Measurements from ENCODE around the gene MAP7D1.
"Not testable (repeated sequence)": the region's sequence is repeated elsewhere in the genome, so short reads cannot be mapped to it uniquely, and the experiment has no call there.

MAP7D1 gene

GRCh38 chr1:36156329-36157114 is 562 bp downstream of the MAP7D1 start:
- TF ChIP-seq, protein P1, sequence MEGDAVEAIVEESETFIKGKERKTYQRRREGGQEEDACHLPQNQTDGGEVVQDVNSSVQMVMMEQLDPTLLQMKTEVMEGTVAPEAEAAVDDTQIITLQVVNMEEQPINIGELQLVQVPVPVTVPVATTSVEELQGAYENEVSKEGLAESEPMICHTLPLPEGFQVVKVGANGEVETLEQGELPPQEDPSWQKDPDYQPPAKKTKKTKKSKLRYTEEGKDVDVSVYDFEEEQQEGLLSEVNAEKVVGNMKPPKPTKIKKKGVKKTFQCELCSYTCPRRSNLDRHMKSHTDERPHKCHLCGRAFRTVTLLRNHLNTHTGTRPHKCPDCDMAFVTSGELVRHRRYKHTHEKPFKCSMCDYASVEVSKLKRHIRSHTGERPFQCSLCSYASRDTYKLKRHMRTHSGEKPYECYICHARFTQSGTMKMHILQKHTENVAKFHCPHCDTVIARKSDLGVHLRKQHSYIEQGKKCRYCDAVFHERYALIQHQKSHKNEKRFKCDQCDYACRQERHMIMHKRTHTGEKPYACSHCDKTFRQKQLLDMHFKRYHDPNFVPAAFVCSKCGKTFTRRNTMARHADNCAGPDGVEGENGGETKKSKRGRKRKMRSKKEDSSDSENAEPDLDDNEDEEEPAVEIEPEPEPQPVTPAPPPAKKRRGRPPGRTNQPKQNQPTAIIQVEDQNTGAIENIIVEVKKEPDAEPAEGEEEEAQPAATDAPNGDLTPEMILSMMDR (IDR thresholded peaks at IDR 0.05), result no peak
- peak; percentile 84 for DNase-seq (ENCODE audit: low spot score)
- peak overlapping the region; percentile 99 for H3K4me3 ChIP-seq
- H3K27ac ChIP-seq, result peak overlapping the region; percentile 97 to 99

DNA sequence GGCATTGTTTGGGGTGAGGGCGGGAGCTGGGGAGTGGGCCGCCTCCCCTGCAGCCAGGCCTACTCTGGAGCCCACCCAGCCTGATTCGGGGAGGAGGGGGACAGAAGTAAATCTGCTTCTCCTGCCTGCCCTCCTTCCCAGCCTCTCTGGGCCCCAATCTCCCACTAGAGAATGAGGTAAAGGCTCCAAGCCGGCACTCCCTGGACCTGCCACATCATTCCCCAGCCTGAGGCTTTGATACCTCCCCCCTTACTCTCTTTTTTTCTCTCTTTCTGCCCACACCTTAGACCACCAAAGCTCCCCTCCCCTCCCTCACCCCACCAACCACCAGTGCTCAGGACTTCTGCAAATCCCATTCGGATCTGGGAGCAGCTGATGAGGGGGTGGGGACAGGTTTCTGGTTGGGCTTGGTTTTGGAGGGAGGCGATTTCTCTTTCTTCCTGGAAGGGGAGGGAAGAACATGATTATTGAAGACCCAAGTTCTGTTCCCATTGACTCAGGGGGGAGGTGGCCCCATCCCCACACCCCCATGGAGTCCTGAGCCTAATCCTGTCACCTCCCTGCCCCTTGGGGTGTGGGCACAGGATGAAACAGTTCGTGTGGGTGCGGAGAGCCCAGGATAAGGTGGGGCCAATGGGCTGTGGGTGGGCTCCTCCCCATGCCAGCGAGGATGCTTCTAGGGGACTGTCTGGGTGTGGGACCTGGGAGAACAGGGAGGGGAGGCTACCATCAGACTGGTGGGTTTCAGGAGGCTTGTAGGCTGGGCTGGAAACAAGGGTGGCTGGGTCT is 1.3 kb downstream of the MAP7D1 start:
- TF ChIP-seq, protein P1 (IDR thresholded peaks at IDR 0.05), result no peak
- Histone ChIP-seq H3K4me3 (peak overlapping the region; percentile 99), H3K27ac (peak overlapping the region; percentile 97 to 99)
- DNase-seq (ENCODE audit: low spot score), result no peak

GRCh38 chr1:36157973-36158826 is 2.2 kb downstream of the MAP7D1 start:
- peak overlapping the region; percentile 97 to 99 for H3K27ac ChIP-seq
- no peak for DNase-seq (ENCODE audit: low spot score)

DNA sequence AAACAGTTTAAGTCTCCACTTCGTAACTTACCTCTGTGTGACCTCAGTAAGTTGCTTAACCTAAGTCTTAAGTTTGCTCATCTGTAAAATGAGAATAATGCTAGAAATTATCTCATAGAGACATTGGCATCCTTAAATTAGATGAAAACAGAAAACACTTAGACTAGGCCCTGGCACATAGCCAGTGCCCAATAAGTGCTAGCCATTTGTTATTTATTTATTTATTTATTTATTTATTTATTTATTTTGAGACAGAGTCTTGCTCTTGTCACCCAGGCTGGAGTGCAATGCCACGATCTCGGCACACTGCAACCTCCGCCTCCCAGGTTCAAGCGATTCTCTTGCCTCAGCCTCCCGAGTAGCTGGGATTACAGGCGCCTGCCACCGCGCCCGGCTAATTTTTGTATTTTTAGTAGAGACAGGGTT is 2.9 kb downstream of the MAP7D1 start:
- DNase-seq (ENCODE audit: low spot score), result not testable (repeated sequence)
- Histone ChIP-seq H3K27ac (peak overlapping the region; percentile 97 to 99), H3K4me3 (peak overlapping the region; percentile 99)

More at GRCh38 chr1:36157973-36158826, 2.2 kb downstream of the MAP7D1 start:
- TF ChIP-seq, protein P1 (IDR thresholded peaks at IDR 0.05), result no peak
- peak overlapping the region; percentile 99 for H3K4me3 ChIP-seq

DNA sequence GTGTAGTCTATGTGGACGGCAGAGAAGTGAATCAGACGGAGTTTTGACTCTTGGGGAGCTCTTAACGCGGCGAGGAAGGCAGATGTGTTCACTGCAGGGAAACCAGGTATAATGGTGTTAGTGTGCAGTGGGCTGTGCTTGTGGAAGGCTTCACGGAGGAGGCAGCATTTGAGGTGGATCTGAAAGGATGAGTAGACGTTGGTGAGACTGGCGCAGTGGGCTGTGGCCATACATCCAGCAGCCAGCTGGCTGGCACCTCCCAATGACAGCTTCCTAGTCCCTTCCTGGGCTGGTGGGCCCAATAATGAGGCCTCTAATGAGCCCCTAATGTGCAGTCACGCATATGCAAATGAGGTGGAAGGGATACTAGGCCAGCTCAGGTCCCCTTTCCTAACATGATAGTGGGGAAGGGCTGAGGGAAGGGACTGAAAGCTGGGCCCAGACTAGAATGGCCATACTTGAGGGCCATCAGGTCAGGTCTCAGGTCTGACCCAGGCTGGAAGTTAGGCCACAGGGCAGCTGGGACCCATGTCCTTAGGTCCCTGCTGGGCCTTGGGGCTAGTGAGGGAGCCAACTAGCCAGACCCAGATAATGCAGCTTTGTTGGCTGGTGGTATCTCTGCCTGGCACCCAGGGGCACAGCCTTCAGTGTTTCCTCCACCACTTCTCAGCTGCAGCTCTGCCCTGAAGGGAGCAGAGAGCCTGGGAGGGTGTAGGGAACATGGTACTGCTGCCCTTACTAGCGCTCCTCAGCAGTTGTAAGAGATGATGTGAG is 3.8 kb downstream of the MAP7D1 start:
- Histone ChIP-seq H3K4me3 (peak overlapping the region; percentile 65), H3K27ac (peak overlapping the region; percentile 88 to 92)
- no peak for DNase-seq (ENCODE audit: low spot score)
- TF ChIP-seq, protein P1 (IDR thresholded peaks at IDR 0.05), result no peak

GRCh38 chr1:36160388-36160948 is 4.5 kb downstream of the MAP7D1 start:
- Histone ChIP-seq H3K27ac (peak overlapping the region; percentile 88 to 92), H3K4me3 (peak overlapping the region; percentile 65)
- TF ChIP-seq, protein P1 (IDR thresholded peaks at IDR 0.05), result no peak
- DNase-seq (ENCODE audit: low spot score), result no peak

Measured in coronary artery (tissue), 2 donors.